ENCODE data around the gene PCAT7. TPM values are rescaled to one million over a fixed set of nuclear protein-coding genes. Genes with fewer than 3 reads are reported as not detected.

PCAT7 gene
- total and polyA plus RNA-seq, 2 experiments from 2014 or later = 4.0 to 5.5 TPM

GRCh38 chr9:94576131-94576530 is 21.2 kb downstream of the PCAT7 start:
- no peaks in the 10 kb centered on the region for H3K27me3 Mint-ChIP-seq (ENCODE audit: insufficient read depth, low read depth, poor library complexity)
- peak; percentile 63; the same call in 2 of the 3 replicates for ATAC-seq
- no peak overlapping the region for H3K27ac Mint-ChIP-seq

More at GRCh38 chr9:94576131-94576530, 21.2 kb downstream of the PCAT7 start:
- H3K27ac ChIP-seq (ENCODE audit: low read depth) = no peak overlapping the region
- Mint-ChIP-seq H3K4me1 (peaks cover 4% of the 10 kb centered on the region), H3K9me3 (peaks cover 7% of the 10 kb centered on the region; the same call in 2 of the 3 replicates), H3K4me3 (no peak overlapping the region), H3K36me3 (ENCODE audit: low read depth) (no peaks in the 10 kb centered on the region)
- H3K27me3 ChIP-seq (ENCODE audit: insufficient read depth) = no peaks in the 10 kb centered on the region
- H3K9me2 ChIP-seq (ENCODE audit: insufficient read depth) = no peaks in the 10 kb centered on the region
- H4K20me1 ChIP-seq (replicated peaks; ENCODE audit: insufficient read depth) = no peaks in the 10 kb centered on the region
- no peak overlapping the region for H3K4me3 ChIP-seq
- no peak overlapping the region for H2AFZ ChIP-seq
- no peak for DNase-seq (ENCODE audit: low spot score)
- H3K36me3 ChIP-seq (ENCODE audit: insufficient read depth) = no peaks in the 10 kb centered on the region
- no peaks in the 10 kb centered on the region for H3K4me1 ChIP-seq (ENCODE audit: insufficient read depth)
- TF ChIP-seq CTCF (conservative IDR thresholded peaks at IDR 0.05; ENCODE audit: low read depth in 2 of 2) = no peak
- no peak for TF ChIP-seq REST (IDR thresholded peaks at IDR 0.05; ENCODE audit: unreplicated experiment)
- no peak for TF ChIP-seq JUNB (IDR thresholded peaks at IDR 0.05; ENCODE audit: unreplicated experiment)
- TF ChIP-seq EZH2 (IDR thresholded peaks at IDR 0.05; ENCODE audit: low read depth, unreplicated experiment) = no peak
- TF ChIP-seq ZNF114 (CRISPR knock-in tag; IDR thresholded peaks at IDR 0.05) = no peak
- TF ChIP-seq, protein P1, sequence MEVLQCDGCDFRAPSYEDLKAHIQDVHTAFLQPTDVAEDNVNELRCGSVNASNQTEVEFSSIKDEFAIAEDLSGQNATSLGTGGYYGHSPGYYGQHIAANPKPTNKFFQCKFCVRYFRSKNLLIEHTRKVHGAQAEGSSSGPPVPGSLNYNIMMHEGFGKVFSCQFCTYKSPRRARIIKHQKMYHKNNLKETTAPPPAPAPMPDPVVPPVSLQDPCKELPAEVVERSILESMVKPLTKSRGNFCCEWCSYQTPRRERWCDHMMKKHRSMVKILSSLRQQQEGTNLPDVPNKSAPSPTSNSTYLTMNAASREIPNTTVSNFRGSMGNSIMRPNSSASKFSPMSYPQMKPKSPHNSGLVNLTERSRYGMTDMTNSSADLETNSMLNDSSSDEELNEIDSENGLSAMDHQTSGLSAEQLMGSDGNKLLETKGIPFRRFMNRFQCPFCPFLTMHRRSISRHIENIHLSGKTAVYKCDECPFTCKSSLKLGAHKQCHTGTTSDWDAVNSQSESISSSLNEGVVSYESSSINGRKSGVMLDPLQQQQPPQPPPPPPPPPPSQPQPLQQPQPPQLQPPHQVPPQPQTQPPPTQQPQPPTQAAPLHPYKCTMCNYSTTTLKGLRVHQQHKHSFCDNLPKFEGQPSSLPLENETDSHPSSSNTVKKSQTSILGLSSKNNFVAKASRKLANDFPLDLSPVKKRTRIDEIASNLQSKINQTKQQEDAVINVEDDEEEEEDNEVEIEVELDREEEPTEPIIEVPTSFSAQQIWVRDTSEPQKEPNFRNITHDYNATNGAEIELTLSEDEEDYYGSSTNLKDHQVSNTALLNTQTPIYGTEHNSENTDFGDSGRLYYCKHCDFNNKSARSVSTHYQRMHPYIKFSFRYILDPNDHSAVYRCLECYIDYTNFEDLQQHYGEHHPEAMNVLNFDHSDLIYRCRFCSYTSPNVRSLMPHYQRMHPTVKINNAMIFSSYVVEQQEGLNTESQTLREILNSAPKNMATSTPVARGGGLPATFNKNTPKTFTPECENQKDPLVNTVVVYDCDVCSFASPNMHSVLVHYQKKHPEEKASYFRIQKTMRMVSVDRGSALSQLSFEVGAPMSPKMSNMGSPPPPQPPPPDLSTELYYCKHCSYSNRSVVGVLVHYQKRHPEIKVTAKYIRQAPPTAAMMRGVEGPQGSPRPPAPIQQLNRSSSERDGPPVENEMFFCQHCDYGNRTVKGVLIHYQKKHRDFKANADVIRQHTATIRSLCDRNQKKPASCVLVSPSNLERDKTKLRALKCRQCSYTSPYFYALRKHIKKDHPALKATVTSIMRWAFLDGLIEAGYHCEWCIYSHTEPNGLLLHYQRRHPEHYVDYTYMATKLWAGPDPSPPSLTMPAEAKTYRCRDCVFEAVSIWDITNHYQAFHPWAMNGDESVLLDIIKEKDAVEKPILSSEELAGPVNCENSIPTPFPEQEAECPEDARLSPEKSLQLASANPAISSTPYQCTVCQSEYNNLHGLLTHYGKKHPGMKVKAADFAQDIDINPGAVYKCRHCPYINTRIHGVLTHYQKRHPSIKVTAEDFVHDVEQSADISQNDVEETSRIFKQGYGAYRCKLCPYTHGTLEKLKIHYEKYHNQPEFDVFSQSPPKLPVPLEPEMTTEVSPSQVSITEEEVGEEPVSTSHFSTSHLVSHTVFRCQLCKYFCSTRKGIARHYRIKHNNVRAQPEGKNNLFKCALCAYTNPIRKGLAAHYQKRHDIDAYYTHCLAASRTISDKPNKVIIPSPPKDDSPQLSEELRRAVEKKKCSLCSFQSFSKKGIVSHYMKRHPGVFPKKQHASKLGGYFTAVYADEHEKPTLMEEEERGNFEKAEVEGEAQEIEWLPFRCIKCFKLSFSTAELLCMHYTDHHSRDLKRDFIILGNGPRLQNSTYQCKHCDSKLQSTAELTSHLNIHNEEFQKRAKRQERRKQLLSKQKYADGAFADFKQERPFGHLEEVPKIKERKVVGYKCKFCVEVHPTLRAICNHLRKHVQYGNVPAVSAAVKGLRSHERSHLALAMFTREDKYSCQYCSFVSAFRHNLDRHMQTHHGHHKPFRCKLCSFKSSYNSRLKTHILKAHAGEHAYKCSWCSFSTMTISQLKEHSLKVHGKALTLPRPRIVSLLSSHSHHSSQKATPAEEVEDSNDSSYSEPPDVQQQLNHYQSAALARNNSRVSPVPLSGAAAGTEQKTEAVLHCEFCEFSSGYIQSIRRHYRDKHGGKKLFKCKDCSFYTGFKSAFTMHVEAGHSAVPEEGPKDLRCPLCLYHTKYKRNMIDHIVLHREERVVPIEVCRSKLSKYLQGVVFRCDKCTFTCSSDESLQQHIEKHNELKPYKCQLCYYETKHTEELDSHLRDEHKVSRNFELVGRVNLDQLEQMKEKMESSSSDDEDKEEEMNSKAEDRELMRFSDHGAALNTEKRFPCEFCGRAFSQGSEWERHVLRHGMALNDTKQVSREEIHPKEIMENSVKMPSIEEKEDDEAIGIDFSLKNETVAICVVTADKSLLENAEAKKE (CRISPR knock-in tag; IDR thresholded peaks at IDR 0.05) = no peak
- no peak for TF ChIP-seq ETS1 (IDR thresholded peaks at IDR 0.05)
- TF ChIP-seq EZH2phosphoT487 (IDR thresholded peaks at IDR 0.05; ENCODE audit: unreplicated experiment) = no peak
- no peak for TF ChIP-seq CREB1 (CRISPR knock-in tag; IDR thresholded peaks at IDR 0.05; ENCODE audit: low read depth)
- no peak for TF ChIP-seq NANOG (IDR thresholded peaks at IDR 0.05; ENCODE audit: borderline replicate concordance)
- no peak for TF ChIP-seq POLR2AphosphoS5 (IDR thresholded peaks at IDR 0.05; ENCODE audit: low read depth)
- no peak for TF ChIP-seq ZNF331 (CRISPR knock-in tag; IDR thresholded peaks at IDR 0.05; ENCODE audit: low read depth)
- no peak overlapping the region for H3K4me2 ChIP-seq
- no peaks in the 10 kb centered on the region for H3F3A ChIP-seq (replicated peaks; ENCODE audit: low read depth)
- H3K79me2 ChIP-seq (replicated peaks; ENCODE audit: insufficient read depth) = no peaks in the 10 kb centered on the region

Data from GM23338 (cell line).